Erythroblast (primary cell): ENCODE results near the gene MEIS1.

Experiments
- DNase-seq, 2 experiments: peaks; one replicate each; lab custom pipeline; 2025; lab: John Stamatoyannopoulos, UW
- GATA1 ChIP-seq: IDR thresholded peaks from 2 replicates; pipeline ENCODE4 v1.6.1; 2011; ENCODE audit warnings: low read depth, mild to moderate bottlenecking, control low read depth, low read length, moderate library complexity
- POLR2A ChIP-seq: IDR thresholded peaks from 2 replicates; pipeline ENCODE4 v1.6.1; 2011; ENCODE audit warnings: mild to moderate bottlenecking, low read length

The MEIS1 gene

DNA sequence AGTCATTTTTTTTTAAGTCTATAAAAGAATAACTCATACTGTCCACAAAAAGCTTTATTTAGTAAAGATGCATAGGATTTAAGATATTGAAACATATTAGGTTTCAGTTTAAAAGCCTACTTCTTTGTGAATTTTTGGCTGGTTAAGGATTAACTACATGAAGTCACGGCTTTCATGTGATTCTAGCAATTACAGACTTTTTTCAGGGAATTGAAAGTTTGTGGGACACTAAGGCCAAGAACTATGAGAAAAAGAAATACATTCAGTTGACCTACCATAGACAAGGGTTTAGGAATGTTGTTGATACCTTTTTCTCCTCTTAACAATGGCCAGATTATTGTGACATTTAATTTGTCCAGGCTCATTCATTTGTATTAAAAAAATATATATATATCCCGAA lies 109.3 kb downstream of the MEIS1 start:
- no peak for DNase-seq
- no peak for TF ChIP-seq POLR2A
- TF ChIP-seq GATA1: no peak

GRCh38 chr2:66545258-66545657 lies 110.3 kb downstream of the MEIS1 start:
- TF ChIP-seq GATA1 (no peak), POLR2A (no peak)
- no peak for DNase-seq

- no peak for DNase-seq
- TF ChIP-seq GATA1 (no peak), POLR2A (no peak)
Observed at GRCh38 chr2:66547118-66547517, 112.2 kb downstream of the MEIS1 start.

- no peak for TF ChIP-seq GATA1
- TF ChIP-seq POLR2A: no peak
- no peak for DNase-seq
Observed at GRCh38 chr2:66547887-66548286, 113.0 kb downstream of the MEIS1 start.

DNA sequence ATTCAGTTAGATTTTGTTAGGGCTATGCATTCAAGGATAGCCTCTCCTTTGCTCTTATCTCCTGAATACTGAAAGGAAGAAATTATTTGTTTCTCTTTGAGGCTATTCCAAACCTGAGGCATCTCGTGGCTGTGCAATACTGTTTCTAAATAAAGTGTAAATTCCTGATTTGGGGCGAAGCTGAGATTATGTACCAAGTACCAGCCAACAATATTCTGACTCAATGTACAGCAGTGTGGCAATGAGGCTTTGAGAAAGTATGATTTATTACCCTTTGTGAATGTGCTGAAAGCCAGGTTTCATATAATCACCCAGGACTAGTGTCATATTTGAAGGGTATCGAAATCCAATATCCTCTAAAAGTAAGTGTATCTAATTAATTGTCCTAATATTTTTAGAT lies 113.5 kb downstream of the MEIS1 start:
- DNase-seq: no peak
- TF ChIP-seq GATA1 (no peak), POLR2A (no peak)

DNA sequence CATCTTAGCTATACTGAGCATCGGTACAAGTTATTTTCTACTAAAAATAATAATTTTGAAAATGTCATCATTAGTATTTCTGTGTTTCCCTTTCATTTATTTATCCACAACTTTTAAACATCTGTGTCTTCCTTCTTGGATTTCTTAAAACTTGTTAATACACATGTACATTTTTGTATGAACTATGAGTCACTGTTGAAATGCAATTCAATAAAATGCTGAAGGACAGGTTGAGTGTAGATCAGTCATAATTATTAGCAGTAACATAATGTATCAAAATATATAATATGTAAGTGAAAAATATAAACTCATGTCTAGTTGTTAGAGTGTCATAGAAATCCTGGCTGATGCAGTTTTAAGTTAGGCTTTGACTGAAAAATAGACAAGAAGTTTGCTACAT lies 115.9 kb downstream of the MEIS1 start:
- DNase-seq: no peak
- no peak for TF ChIP-seq GATA1

DNA sequence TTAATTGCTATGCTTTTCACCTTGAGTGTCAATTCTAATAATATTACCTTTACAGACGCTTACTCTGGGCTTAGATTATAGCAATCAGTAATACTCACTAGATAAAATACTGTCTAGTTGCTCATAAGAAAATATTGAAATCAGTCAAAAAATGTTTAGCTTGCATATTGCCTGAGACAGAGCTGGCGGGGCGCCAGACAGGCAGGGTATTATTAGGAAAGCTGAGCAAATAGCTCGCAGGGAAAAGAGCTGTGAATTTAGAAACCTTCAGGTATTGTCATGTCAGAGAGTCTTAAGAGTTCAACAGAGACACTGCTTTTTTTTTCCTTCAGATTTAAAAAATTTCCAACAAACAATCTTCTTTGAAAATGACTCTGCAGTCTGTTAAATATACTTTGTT lies 118.4 kb downstream of the MEIS1 start:
- TF ChIP-seq POLR2A: no peak
- TF ChIP-seq GATA1: no peak
- DNase-seq: no peak

DNA sequence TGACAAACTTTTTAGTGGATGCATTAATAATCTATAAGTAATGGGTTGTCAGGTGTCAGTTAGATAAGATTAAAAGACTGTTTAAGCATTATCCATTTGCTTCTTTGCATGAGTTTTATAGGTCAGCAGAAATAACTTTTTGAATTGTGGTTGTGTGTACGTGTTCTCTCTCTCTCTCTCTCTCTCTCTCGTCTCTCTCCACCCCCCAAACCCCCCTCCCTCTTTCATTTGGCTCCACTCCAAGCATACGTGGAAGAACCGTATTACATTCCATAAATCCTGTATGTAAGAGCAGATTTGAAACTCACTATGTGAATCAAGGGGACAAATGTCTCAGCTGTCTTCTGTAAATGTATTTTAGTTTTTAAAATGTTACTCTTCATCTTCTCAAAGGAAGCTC lies 120.2 kb downstream of the MEIS1 start:
- TF ChIP-seq POLR2A (no peak), GATA1 (no peak)

GRCh38 chr2:66555501-66556324 lies 120.8 kb downstream of the MEIS1 start:
- TF ChIP-seq GATA1 (no peak), POLR2A (no peak)

More for the DNA sequence above, 120.2 kb downstream of the MEIS1 start:
- peak in 1 of 2 experiments; percentile 26 for DNase-seq

DNA sequence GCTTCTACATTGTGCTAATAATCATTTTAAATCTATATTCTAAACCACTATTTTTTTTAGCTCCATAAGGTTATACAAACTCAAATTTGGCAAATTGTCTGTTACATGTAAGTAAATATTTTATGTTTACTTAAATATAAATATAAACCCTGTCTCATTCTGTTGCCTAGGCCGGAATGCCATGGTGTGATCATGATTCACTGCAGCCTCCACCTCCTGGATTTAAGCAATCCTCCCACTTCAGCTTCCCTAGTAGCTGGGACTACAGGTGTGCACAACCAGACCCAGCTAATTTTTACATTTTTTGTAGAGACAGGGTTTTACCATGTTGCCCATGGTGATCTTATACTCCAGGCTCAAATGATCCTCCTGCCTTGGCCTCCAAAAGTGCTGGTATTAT lies 124.7 kb downstream of the MEIS1 start:
- TF ChIP-seq POLR2A (no peak), GATA1 (no peak)
- DNase-seq: no peak

More at GRCh38 chr2:66555501-66556324, 120.8 kb downstream of the MEIS1 start:
- DNase-seq: peak in 1 of 2 experiments; percentile 26

DNA sequence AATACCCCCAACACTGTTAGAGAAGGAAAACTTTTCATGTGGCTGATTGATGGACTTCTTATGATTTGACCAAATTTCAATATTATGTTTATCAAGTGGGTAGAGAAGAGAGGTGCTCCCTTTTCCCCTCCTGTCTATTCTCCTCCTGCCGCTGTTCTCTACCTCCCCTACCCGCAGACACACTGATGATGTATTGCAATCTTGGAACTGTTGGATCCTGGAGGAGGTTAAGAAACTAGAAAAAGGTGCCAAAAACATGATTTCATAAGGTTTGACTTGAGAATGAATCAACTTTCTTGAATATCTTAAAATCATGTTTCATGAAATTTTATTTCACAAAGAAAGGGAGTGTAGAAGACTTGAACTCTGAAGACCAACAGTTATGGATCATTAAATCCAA lies 125.8 kb downstream of the MEIS1 start:
- no peak for TF ChIP-seq POLR2A
- no peak for TF ChIP-seq GATA1
- DNase-seq: no peak

DNA sequence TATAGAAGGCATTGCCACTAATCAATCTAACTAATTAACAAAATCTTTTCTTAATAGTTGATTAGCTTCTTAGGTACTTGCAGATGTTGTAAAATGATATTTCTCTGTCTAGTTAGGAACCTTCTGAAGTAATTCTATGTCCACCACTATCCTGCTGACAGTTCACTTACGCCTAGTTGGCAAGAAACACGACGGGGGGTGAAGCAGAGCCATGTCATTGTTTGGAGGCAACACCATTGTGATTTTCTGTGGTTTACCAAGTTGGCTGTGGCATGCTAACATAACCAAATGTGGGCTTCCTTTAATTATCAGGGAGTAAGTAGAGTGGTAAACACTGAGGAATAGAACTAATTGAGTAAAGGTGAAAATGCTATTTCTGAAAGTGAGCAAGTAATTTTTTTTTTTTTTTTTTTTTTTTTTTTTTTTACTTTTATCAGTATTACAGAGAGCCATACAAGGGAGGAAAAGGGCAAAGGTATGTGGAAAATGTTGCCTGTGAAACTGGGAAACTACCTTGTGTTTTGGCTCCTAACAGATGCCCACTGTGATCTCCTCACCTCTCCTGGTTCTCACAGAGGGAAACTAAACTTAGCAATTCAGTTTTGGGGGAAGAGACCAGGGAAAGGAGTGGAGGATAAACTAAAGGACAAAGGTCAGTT lies 126.8 kb downstream of the MEIS1 start:
- TF ChIP-seq POLR2A: no peak
- no peak for TF ChIP-seq GATA1
- DNase-seq: no peak

DNA sequence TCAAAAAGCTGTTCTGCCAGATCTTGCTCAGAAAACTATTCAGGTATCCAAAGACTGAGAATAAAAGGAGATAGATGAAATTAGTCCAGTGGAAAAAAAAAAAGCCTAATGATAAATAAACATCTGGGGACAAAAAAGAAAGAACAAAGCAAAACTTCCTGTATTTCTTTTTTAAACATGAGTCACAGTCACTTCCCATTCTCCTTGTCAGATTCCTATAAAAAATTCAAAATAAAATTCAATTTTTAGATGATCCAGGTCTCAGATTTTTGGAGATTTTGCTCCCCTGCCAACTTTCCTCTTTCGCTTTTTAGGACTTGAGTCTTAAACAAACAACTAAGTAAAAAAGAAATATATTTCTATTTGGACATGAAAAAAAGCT lies 127.4 kb downstream of the MEIS1 start:
- no peak for TF ChIP-seq GATA1
- TF ChIP-seq POLR2A: no peak

DNA sequence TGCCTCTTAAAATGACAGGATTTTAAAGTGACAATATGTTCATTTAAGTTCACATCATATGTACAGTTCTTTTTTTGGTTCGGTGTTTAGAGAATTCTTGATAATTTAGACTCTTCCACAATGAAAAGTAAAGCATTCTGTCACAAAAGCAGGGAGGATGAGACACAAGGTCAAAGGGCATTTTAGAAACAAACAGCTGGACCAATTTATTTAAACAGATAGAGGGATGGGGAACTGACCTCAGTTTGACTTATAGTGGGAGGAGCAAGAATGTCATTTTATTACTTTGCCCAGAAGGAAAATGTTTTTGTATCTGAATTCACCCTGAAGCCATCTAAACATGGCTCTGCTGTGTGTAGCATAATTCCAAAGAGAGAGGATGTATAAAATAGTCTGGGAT lies 128.5 kb downstream of the MEIS1 start:
- TF ChIP-seq GATA1 (no peak), POLR2A (no peak)
- no peak for DNase-seq

More for the DNA sequence above, 127.4 kb downstream of the MEIS1 start:
- no peak for DNase-seq
